ENCODE data around the gene CHAF1B. TPM values are rescaled to one million over a fixed set of nuclear protein-coding genes. Genes with fewer than 3 reads are reported as not detected.

CHAF1B gene
- total RNA-seq, 3 donors from 2014 or later, result 1.4 to 4.7 (median 1.5) TPM

GRCh38 chr21:36461277-36461917, 76.2 kb downstream of the CHAF1B start:
- no peak for TF ChIP-seq CTCF (IDR thresholded peaks at IDR 0.05)
- Histone ChIP-seq H3K4me3 (no peak overlapping the region), H3K36me3 (ENCODE audit: low read depth) (no peaks in the 10 kb centered on the region), H3K4me1 (ENCODE audit: low read depth) (peaks cover 5% of the 10 kb centered on the region), H3K9me3 (no peaks in the 10 kb centered on the region)
- ATAC-seq (peak; percentile 3), DNase-seq (no peak)
- intact Hi-C loops (cut with DNase I, micrococcal nuclease), result no loop called here

- DNase-seq (peak; percentile 50 to 69 (median 64)), ATAC-seq (peak; percentile 92)
- H3K9me3 ChIP-seq, result no peaks in the 10 kb centered on the region
- H3K4me3 ChIP-seq, result no peak overlapping the region
- H3K36me3 ChIP-seq (ENCODE audit: low read depth), result no peaks in the 10 kb centered on the region
- TF ChIP-seq CTCF (IDR thresholded peaks at IDR 0.05), result no peak
- intact Hi-C loops (cut with DNase I, micrococcal nuclease), result no loop called here
- peaks cover 5% of the 10 kb centered on the region for H3K4me1 ChIP-seq (ENCODE audit: low read depth)
Measured at GRCh38 chr21:36461918-36462486, 76.8 kb downstream of the CHAF1B start.

- intact Hi-C loops (cut with DNase I, micrococcal nuclease), result no loop called here
- Histone ChIP-seq H3K36me3 (ENCODE audit: low read depth) (no peaks in the 10 kb centered on the region), H3K9me3 (no peaks in the 10 kb centered on the region), H3K4me3 (no peak overlapping the region), H3K4me1 (ENCODE audit: low read depth) (peaks cover 5% of the 10 kb centered on the region)
- TF ChIP-seq CTCF (IDR thresholded peaks at IDR 0.05), result no peak
- ATAC-seq (no peak), DNase-seq (no peak)
Measured at GRCh38 chr21:36463204-36463603, 78.0 kb downstream of the CHAF1B start.

- H3K36me3 ChIP-seq (ENCODE audit: low read depth), result no peaks in the 10 kb centered on the region
- no peaks in the 10 kb centered on the region for H3K9me3 ChIP-seq
- no peak overlapping the region for H3K4me3 ChIP-seq
- DNase-seq (no peak), ATAC-seq (no peak)
- intact Hi-C loops (cut with DNase I, micrococcal nuclease), result no loop called here
- TF ChIP-seq CTCF (IDR thresholded peaks at IDR 0.05), result no peak
- peaks cover 5% of the 10 kb centered on the region for H3K4me1 ChIP-seq (ENCODE audit: low read depth)
Measured at GRCh38 chr21:36463991-36464390, 78.8 kb downstream of the CHAF1B start.

- no peak for ATAC-seq
- no peak for DNase-seq
- intact Hi-C loops (cut with DNase I, micrococcal nuclease), result no loop called here
- no peaks in the 10 kb centered on the region for H3K36me3 ChIP-seq (ENCODE audit: low read depth)
- H3K9me3 ChIP-seq, result no peaks in the 10 kb centered on the region
- no peak overlapping the region for H3K4me3 ChIP-seq
- H3K4me1 ChIP-seq (ENCODE audit: low read depth), result peaks cover 5% of the 10 kb centered on the region
- TF ChIP-seq CTCF (IDR thresholded peaks at IDR 0.05), result no peak
Measured at GRCh38 chr21:36464590-36464989, 79.4 kb downstream of the CHAF1B start.
